HG03045 (cell line): ENCODE results near the gene ACOX3.
"Not testable (repeated sequence)": the region's sequence is repeated elsewhere in the genome, so short reads cannot be mapped to it uniquely, and the experiment has no call there.

Experiments used
- ATAC-seq: cut with Tn5 transposase; IDR thresholded peaks from one replicate; pipeline ENCODE4 v1.9.1; 2021; ENCODE audit warnings: mild to moderate bottlenecking, moderate library complexity; ENCODE audit not compliant: unreplicated experiment

ACOX3 gene

GRCh38 chr4:8355864-8356565, 84.5 kb downstream of the ACOX3 start:
- no peak for ATAC-seq

GRCh38 chr4:8355306-8355705, 85.2 kb downstream of the ACOX3 start:
- no peak for ATAC-seq

- no peak for ATAC-seq
These were observed 86.5 kb downstream of the ACOX3 start for GRCh38 chr4:8353912-8354453.

GRCh38 chr4:8353158-8353669, 87.3 kb downstream of the ACOX3 start:
- no peak for ATAC-seq

GRCh38 chr4:8352368-8353157, 88.0 kb downstream of the ACOX3 start:
- ATAC-seq: no peak

GRCh38 chr4:8351931-8352367, 88.6 kb downstream of the ACOX3 start:
- ATAC-seq: no peak

GRCh38 chr4:8350841-8351461, 89.6 kb downstream of the ACOX3 start:
- ATAC-seq: no peak

GRCh38 chr4:8350352-8350751, 90.2 kb downstream of the ACOX3 start:
- no peak for ATAC-seq

GRCh38 chr4:8349664-8350236, 90.8 kb downstream of the ACOX3 start:
- no peak for ATAC-seq

- ATAC-seq: not testable (repeated sequence)
These were observed 91.3 kb downstream of the ACOX3 start for GRCh38 chr4:8349236-8349635.

GRCh38 chr4:8348071-8348470, 92.5 kb downstream of the ACOX3 start:
- no peak for ATAC-seq

GRCh38 chr4:8347660-8348059, 92.9 kb downstream of the ACOX3 start:
- no peak for ATAC-seq

- ATAC-seq: no peak
These were observed 93.5 kb downstream of the ACOX3 start for GRCh38 chr4:8346838-8347605.

- no peak for ATAC-seq
These were observed 94.3 kb downstream of the ACOX3 start for GRCh38 chr4:8345946-8346814.

GRCh38 chr4:8345053-8345945, 95.2 kb downstream of the ACOX3 start:
- ATAC-seq: no peak

GRCh38 chr4:8344377-8344776, 96.1 kb downstream of the ACOX3 start:
- no peak for ATAC-seq

- ATAC-seq: no peak
These were observed 96.6 kb downstream of the ACOX3 start for GRCh38 chr4:8343967-8344331.

GRCh38 chr4:8343262-8343966, 97.1 kb downstream of the ACOX3 start:
- ATAC-seq: no peak
